ENCODE data around the gene PAK4. TPM values are rescaled to one million over a fixed set of nuclear protein-coding genes. Genes with fewer than 3 reads are reported as not detected.
A peak's percentile ranks its signal among the peaks of the same experiment; 100 is the strongest.

PAK4 gene
- 10 to 100 TPM; 16.5 to 17.9 TPM for total RNA-seq

- H3K27ac Mint-ChIP-seq: peak within 1 kb of the TSS; percentile 87
- peaks cover 1% of the 10 kb centered on the region for H3K36me3 Mint-ChIP-seq (ENCODE audit: low read depth)
- peak within 1 kb of the TSS; percentile 85 for H3K4me3 Mint-ChIP-seq
- H3K27me3 Mint-ChIP-seq: peaks cover 4% of the 10 kb centered on the region
- peak; percentile 97 for DNase-seq
- ChIA-PET CTCF (no interaction called here), POLR2A (no interaction called here)
- peaks cover 45% of the 10 kb centered on the region for H3K4me1 Mint-ChIP-seq
- H3K9me3 Mint-ChIP-seq: no peaks in the 10 kb centered on the region
Observed at GRCh38 chr19:39125554-39126311, at the start of gene PAK4. TSS of gene PAK4 (plus strand) at chr19:39125786. CDS start at chr19:39169554, 43,768 bp downstream.

- Mint-ChIP-seq H3K4me3 (no peak overlapping the region), H3K36me3 (ENCODE audit: low read depth) (no peaks in the 10 kb centered on the region), H3K4me1 (peaks cover 19% of the 10 kb centered on the region), H3K9me3 (no peaks in the 10 kb centered on the region), H3K27me3 (peaks cover 19% of the 10 kb centered on the region), H3K27ac (no peak overlapping the region)
- POLR2A ChIA-PET: no interaction called here
- DNase-seq: no peak
- CTCF ChIA-PET: interaction anchor here (0.7 to 1.2 kb wide), 2 partner anchors 115 to 118 kb away, joined by 3 to 4 read pairs; no protein-coding TSS in a partner anchor
Observed at GRCh38 chr19:39077323-39077722, 48.3 kb upstream of the PAK4 start.

- Mint-ChIP-seq H3K27ac (no peak overlapping the region), H3K36me3 (ENCODE audit: low read depth) (no peaks in the 10 kb centered on the region), H3K27me3 (peaks cover 32% of the 10 kb centered on the region), H3K4me3 (no peak overlapping the region), H3K4me1 (peaks cover 17% of the 10 kb centered on the region), H3K9me3 (no peaks in the 10 kb centered on the region)
- DNase-seq: no peak
- ChIA-PET CTCF (interaction anchor here (0.6 to 1.8 kb wide), 3 partner anchors 117 to 353 kb away, joined by 3 to 4 read pairs (median 4); partner anchors contain the start of genes MRPS12 and SARS2), POLR2A (no interaction called here)
Observed at GRCh38 chr19:39078436-39079200, 47.0 kb upstream of the PAK4 start.

- ChIA-PET POLR2A (interaction anchor here (0.7 kb wide), 1 partner anchor 11 kb away, joined by 3 read pairs; no protein-coding TSS in a partner anchor), CTCF (no interaction called here)
- Mint-ChIP-seq H3K27ac (no peak overlapping the region), H3K9me3 (no peaks in the 10 kb centered on the region), H3K36me3 (ENCODE audit: low read depth) (no peaks in the 10 kb centered on the region), H3K4me3 (no peak overlapping the region), H3K4me1 (peaks cover 12% of the 10 kb centered on the region), H3K27me3 (peaks cover 44% of the 10 kb centered on the region)
- no peak for DNase-seq
Observed at GRCh38 chr19:39080431-39080830, 45.2 kb upstream of the PAK4 start.

- ChIA-PET CTCF (interaction anchor here (1.3 to 1.4 kb wide), 2 partner anchors 27 to 260 kb away, joined by 3 read pairs; partner anchors contain the start of gene SAMD4B), POLR2A (no interaction called here)
- Mint-ChIP-seq H3K4me3 (no peak overlapping the region), H3K9me3 (no peaks in the 10 kb centered on the region), H3K27me3 (peaks cover 51% of the 10 kb centered on the region), H3K4me1 (peaks cover 12% of the 10 kb centered on the region), H3K27ac (no peak overlapping the region), H3K36me3 (ENCODE audit: low read depth) (no peaks in the 10 kb centered on the region)
- no peak for DNase-seq
Observed at GRCh38 chr19:39082167-39082566, 43.4 kb upstream of the PAK4 start.

- H3K9me3 Mint-ChIP-seq: no peaks in the 10 kb centered on the region
- H3K27me3 Mint-ChIP-seq: peaks cover 54% of the 10 kb centered on the region
- H3K36me3 Mint-ChIP-seq (ENCODE audit: low read depth): no peaks in the 10 kb centered on the region
- no peak overlapping the region for H3K4me3 Mint-ChIP-seq
- ChIA-PET POLR2A (no interaction called here), CTCF (interaction anchor here (1.3 to 1.4 kb wide), 2 partner anchors 26 to 259 kb away, joined by 3 read pairs; partner anchors contain the start of gene SAMD4B)
- H3K27ac Mint-ChIP-seq: no peak overlapping the region
- H3K4me1 Mint-ChIP-seq: peaks cover 12% of the 10 kb centered on the region
- DNase-seq: no peak
Observed at GRCh38 chr19:39082745-39083598, 42.6 kb upstream of the PAK4 start.

- Mint-ChIP-seq H3K4me3 (peak overlapping the region; percentile 19), H3K36me3 (ENCODE audit: low read depth) (no peaks in the 10 kb centered on the region), H3K27ac (no peak overlapping the region), H3K9me3 (no peaks in the 10 kb centered on the region), H3K4me1 (peaks cover 12% of the 10 kb centered on the region), H3K27me3 (peaks cover 54% of the 10 kb centered on the region)
- no peak for DNase-seq
- POLR2A ChIA-PET: no interaction called here
- CTCF ChIA-PET: no interaction called here
Observed at GRCh38 chr19:39083599-39083982, 42.0 kb upstream of the PAK4 start.

- Mint-ChIP-seq H3K4me1 (peaks cover 12% of the 10 kb centered on the region), H3K4me3 (peak within 1 kb of the TSS; percentile 19), H3K27me3 (peaks cover 54% of the 10 kb centered on the region), H3K27ac (no peak within 1 kb of the TSS), H3K36me3 (ENCODE audit: low read depth) (no peaks in the 10 kb centered on the region), H3K9me3 (no peaks in the 10 kb centered on the region)
- DNase-seq: no peak
- ChIA-PET CTCF (no interaction called here), POLR2A (no interaction called here)
Observed at GRCh38 chr19:39083983-39084731, 41.4 kb upstream of the PAK4 start, which contains the start of gene ACP7. TSS of gene ACP7 (plus strand) at chr19:39084368. CDS start at chr19:39085270, 902 bp downstream.

GRCh38 chr19:39084732-39085080 is 40.9 kb upstream of the PAK4 start:
- Mint-ChIP-seq H3K27me3 (peaks cover 56% of the 10 kb centered on the region), H3K27ac (no peak overlapping the region), H3K4me3 (no peak overlapping the region), H3K4me1 (peaks cover 12% of the 10 kb centered on the region), H3K9me3 (no peaks in the 10 kb centered on the region), H3K36me3 (ENCODE audit: low read depth) (no peaks in the 10 kb centered on the region)
- DNase-seq: no peak
- ChIA-PET POLR2A (no interaction called here), CTCF (no interaction called here)

- DNase-seq: no peak
- peaks cover 12% of the 10 kb centered on the region for H3K4me1 Mint-ChIP-seq
- ChIA-PET CTCF (interaction anchor here (0.5 kb wide), 1 partner anchor 128 kb away, joined by 3 read pairs; no protein-coding TSS in a partner anchor), POLR2A (no interaction called here)
- no peak overlapping the region for H3K4me3 Mint-ChIP-seq
- H3K27ac Mint-ChIP-seq: no peak overlapping the region
- no peaks in the 10 kb centered on the region for H3K9me3 Mint-ChIP-seq
- no peaks in the 10 kb centered on the region for H3K36me3 Mint-ChIP-seq (ENCODE audit: low read depth)
- peaks cover 54% of the 10 kb centered on the region for H3K27me3 Mint-ChIP-seq
Observed at GRCh38 chr19:39085392-39085791, 40.2 kb upstream of the PAK4 start.

GRCh38 chr19:39086386-39086785 is 39.2 kb upstream of the PAK4 start:
- ChIA-PET POLR2A (no interaction called here), CTCF (interaction anchor here (0.7 kb wide), 2 partner anchors 217 to 932 kb away, joined by 3 to 7 read pairs; no protein-coding TSS in a partner anchor)
- H3K4me3 Mint-ChIP-seq: no peak overlapping the region
- DNase-seq: no peak
- H3K9me3 Mint-ChIP-seq: no peaks in the 10 kb centered on the region
- H3K4me1 Mint-ChIP-seq: peaks cover 12% of the 10 kb centered on the region
- H3K27me3 Mint-ChIP-seq: peaks cover 46% of the 10 kb centered on the region
- H3K36me3 Mint-ChIP-seq (ENCODE audit: low read depth): no peaks in the 10 kb centered on the region
- H3K27ac Mint-ChIP-seq: no peak overlapping the region

Data from activated CD4-positive, alpha-beta T cell treated with anti-CD3 and anti-CD28 coated beads, Interleukin-2, amount 10 ng/mL, durations not matched to agents 7 days and 5 days (primary cell).